ENCODE results near the gene ZFP91. TPM values are rescaled to one million over a fixed set of nuclear protein-coding genes. Genes with fewer than 3 reads are reported as not detected.

ZFP91 gene
- total and polyA plus RNA-seq, 12 donors, result 6.6 to 58.1 (median 49.3) TPM

DNA sequence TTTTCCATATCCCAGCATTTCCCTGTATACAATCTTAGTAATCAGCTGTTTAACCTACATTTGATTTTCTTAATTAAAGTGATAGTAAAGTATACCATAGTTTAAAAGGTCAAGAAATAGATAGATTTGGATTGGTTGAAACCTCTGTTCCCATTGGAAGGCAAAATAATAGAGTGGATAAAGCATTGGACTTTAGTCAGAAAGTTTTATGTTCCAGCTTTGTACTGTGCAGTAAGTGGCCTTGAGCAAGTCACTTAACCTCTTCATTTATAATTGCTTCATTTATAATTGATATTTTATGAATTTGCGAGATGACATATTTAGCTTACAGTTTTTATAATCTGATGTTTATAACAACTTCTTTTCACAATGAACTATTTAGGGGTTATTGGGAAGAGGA lies 3.6 kb downstream of the ZFP91 start:
- H3K27me3 ChIP-seq, result no peaks in the 10 kb centered on the region
- no peak overlapping the region for H3K27ac ChIP-seq
- intact Hi-C loops (cut with DNase I), result no loop called here
- peaks cover 16 to 67% of the 10 kb centered on the region in 2 donors for H3K4me1 ChIP-seq (replicated peaks in 1 of 2)
- H3K36me3 ChIP-seq (replicated peaks in 1 of 2), result peaks cover 0 to 7% of the 10 kb centered on the region in 2 donors
- H3K4me3 ChIP-seq, result peak overlapping the region in 1 of 4 donors; percentile 2
- TF ChIP-seq, protein P1, sequence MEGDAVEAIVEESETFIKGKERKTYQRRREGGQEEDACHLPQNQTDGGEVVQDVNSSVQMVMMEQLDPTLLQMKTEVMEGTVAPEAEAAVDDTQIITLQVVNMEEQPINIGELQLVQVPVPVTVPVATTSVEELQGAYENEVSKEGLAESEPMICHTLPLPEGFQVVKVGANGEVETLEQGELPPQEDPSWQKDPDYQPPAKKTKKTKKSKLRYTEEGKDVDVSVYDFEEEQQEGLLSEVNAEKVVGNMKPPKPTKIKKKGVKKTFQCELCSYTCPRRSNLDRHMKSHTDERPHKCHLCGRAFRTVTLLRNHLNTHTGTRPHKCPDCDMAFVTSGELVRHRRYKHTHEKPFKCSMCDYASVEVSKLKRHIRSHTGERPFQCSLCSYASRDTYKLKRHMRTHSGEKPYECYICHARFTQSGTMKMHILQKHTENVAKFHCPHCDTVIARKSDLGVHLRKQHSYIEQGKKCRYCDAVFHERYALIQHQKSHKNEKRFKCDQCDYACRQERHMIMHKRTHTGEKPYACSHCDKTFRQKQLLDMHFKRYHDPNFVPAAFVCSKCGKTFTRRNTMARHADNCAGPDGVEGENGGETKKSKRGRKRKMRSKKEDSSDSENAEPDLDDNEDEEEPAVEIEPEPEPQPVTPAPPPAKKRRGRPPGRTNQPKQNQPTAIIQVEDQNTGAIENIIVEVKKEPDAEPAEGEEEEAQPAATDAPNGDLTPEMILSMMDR (IDR thresholded peaks at IDR 0.05), result no peak
- no peak for TF ChIP-seq POLR2A (IDR thresholded peaks at IDR 0.05)
- H3K9me3 ChIP-seq (replicated peaks in 1 of 3), result no peaks in the 10 kb centered on the region
- WGBS, 4 donors, result 60 to 67% (median 61%) methylated on average over 1 of the region's 1 CpG
- no peak for DNase-seq

DNA sequence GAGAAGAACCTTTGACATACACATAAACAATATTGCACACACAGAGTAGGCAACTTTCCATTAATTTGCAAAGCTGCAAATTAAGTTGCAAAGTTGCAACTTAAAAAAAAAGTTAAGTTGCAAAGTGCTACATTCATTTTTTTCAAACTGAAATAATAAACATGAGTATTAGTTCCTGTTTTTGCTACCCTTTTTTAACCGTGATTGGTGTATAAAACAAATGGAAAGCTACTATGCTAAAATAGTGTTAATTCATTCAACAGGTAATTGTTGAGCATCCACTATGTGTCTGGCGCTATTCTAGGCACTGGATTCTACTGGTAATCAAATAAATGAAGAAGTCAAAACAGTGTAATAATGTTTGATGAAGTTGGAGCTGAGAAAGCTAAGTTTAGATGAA lies 8.1 kb downstream of the ZFP91 start:
- TF ChIP-seq, protein P1 (IDR thresholded peaks at IDR 0.05), result no peak
- no peak for TF ChIP-seq POLR2A (IDR thresholded peaks at IDR 0.05)
- Histone ChIP-seq H3K27ac (no peak overlapping the region), H3K27me3 (no peaks in the 10 kb centered on the region), H3K36me3 (replicated peaks in 1 of 2) (peaks cover 0 to 7% of the 10 kb centered on the region in 2 donors), H3K4me1 (replicated peaks in 1 of 2) (peaks cover 10 to 56% of the 10 kb centered on the region in 2 donors), H3K4me3 (no peak overlapping the region), H3K9me3 (replicated peaks in 1 of 3) (no peaks in the 10 kb centered on the region)
- intact Hi-C loops (cut with DNase I), result no loop called here
- no peak for DNase-seq
- WGBS, 4 donors, result 83 to 92% (median 87%) methylated on average over 2 of the region's 2 CpGs

DNA sequence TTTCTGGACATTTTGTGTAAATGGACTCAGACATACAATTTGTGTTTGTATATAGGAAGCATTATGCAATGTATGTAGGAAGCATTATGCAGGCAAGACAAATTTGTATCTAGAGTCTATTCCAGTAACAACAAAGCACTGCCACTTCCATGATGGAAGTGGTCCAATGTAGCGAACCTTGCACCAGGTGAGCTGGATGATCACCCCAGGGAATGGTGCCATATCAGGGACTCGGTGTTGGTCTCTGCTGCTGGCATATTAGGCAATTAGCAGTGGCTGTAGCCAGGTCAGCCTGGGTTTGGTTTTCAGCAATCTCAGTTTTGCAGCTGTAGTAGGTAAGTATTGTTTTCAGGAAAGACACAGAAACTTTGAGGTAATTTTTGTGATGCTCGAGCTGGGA lies 12.8 kb downstream of the ZFP91 start:
- Histone ChIP-seq H3K4me1 (replicated peaks in 1 of 2) (peaks cover 0 to 27% of the 10 kb centered on the region in 2 donors), H3K9me3 (replicated peaks in 1 of 3) (no peaks in the 10 kb centered on the region), H3K27ac (no peak overlapping the region), H3K4me3 (no peak overlapping the region), H3K36me3 (replicated peaks in 1 of 2) (peaks cover 0 to 7% of the 10 kb centered on the region in 2 donors), H3K27me3 (no peaks in the 10 kb centered on the region)
- 92 to 98% (median 96%) methylated on average over 3 of the region's 3 CpGs for WGBS, 4 donors
- TF ChIP-seq, protein P1 (IDR thresholded peaks at IDR 0.05), result no peak
- no peak for TF ChIP-seq POLR2A (IDR thresholded peaks at IDR 0.05)
- intact Hi-C loops (cut with DNase I), result no loop called here
- DNase-seq, result no peak

DNA sequence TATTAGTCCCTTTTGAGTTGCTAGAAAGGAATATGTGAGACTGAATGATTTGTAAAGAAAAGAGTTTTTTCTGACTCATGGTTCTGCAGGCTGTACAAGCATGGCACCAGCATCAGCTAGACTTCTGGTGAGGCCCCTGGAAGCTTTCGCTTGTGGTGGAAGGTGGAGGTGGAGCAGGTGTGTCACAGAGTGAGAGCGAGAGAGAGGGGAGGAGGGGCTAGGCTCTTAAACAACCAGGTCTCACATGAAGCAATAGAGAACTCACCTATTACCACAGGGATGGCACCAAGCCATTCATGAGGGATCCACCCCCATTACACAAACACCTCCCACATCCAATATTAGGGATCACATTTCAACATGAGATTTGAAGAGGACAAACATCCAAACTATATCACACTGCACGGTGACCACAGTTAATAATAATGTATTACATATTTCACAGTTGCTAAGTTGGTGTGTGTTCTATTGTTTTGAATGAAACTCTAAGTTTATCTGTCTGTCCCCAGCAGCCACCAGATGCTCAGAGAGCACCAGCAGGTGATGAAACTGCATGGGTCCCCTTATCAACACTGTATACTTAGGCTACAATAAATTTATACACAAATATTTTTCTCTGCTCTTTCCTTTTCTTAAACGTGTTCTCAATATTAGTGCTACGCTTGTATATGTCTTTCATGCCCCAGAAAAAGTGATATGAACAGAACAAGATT lies 14.1 kb downstream of the ZFP91 start:
- Histone ChIP-seq H3K4me3 (no peak overlapping the region), H3K27me3 (no peaks in the 10 kb centered on the region), H3K4me1 (replicated peaks in 1 of 2) (peaks cover 0 to 24% of the 10 kb centered on the region in 2 donors), H3K36me3 (replicated peaks in 1 of 2) (no peaks in the 10 kb centered on the region), H3K9me3 (replicated peaks in 1 of 3) (no peaks in the 10 kb centered on the region), H3K27ac (no peak overlapping the region)
- DNase-seq, result no peak
- 81 to 93% (median 86%) methylated on average over 5 of the region's 5 CpGs for WGBS, 4 donors
- no peak for TF ChIP-seq POLR2A (IDR thresholded peaks at IDR 0.05)
- TF ChIP-seq, protein P1 (IDR thresholded peaks at IDR 0.05), result no peak
- intact Hi-C loops (cut with DNase I), result no loop called here

All from adrenal gland (tissue), 12 donors.